Measurements from ENCODE around the gene MYRF.

DNA sequence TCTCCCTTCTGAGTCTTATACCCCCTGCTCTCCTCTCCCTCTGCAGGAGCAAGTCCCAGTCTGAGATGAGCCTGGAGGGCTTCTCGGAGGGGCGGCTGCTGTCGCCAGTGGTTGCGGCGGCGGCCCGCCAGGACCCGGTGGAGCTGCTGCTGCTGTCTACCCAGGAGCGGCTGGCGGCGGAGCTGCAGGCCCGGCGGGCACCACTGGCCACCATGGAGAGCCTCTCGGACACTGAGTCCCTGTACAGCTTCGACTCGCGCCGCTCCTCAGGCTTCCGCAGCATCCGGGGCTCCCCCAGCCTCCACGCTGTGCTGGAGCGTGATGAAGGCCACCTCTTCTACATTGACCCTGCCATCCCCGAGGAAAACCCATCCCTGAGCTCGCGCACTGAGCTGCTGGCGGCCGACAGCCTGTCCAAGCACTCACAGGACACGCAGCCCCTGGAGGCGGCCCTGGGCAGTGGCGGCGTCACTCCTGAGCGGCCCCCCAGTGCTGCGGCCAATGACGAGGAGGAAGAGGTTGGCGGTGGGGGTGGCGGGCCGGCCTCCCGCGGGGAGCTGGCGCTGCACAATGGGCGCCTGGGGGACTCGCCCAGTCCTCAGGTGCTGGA lies 8.8 kb upstream of the MYRF start:
- TF ChIP-seq, protein P1, sequence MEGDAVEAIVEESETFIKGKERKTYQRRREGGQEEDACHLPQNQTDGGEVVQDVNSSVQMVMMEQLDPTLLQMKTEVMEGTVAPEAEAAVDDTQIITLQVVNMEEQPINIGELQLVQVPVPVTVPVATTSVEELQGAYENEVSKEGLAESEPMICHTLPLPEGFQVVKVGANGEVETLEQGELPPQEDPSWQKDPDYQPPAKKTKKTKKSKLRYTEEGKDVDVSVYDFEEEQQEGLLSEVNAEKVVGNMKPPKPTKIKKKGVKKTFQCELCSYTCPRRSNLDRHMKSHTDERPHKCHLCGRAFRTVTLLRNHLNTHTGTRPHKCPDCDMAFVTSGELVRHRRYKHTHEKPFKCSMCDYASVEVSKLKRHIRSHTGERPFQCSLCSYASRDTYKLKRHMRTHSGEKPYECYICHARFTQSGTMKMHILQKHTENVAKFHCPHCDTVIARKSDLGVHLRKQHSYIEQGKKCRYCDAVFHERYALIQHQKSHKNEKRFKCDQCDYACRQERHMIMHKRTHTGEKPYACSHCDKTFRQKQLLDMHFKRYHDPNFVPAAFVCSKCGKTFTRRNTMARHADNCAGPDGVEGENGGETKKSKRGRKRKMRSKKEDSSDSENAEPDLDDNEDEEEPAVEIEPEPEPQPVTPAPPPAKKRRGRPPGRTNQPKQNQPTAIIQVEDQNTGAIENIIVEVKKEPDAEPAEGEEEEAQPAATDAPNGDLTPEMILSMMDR (conservative IDR thresholded peaks at IDR 0.05) = no peak
- TF ChIP-seq ZFX (IDR thresholded peaks at IDR 0.05) = no peak

All from C4-2B (cell line).